ENCODE measurements around the gene TNS1.

Gene TNS1

GRCh38 chr2:217804791-217805667 lies 197.8 kb downstream of the TNS1 start:
- DNase-seq: no peak

GRCh38 chr2:217804338-217804737 lies 198.5 kb downstream of the TNS1 start:
- DNase-seq: no peak

- no peak for DNase-seq
Measured at GRCh38 chr2:217803653-217803960, 199.2 kb downstream of the TNS1 start.

- DNase-seq: no peak
Measured at GRCh38 chr2:217802876-217803652, 199.7 kb downstream of the TNS1 start.

GRCh38 chr2:217802266-217802665 lies 200.5 kb downstream of the TNS1 start:
- DNase-seq: no peak

GRCh38 chr2:217801711-217802110 lies 201.1 kb downstream of the TNS1 start:
- no peak for DNase-seq

GRCh38 chr2:217801115-217801531 lies 201.7 kb downstream of the TNS1 start:
- no peak for DNase-seq

- DNase-seq: no peak
Measured at GRCh38 chr2:217800433-217801114, 202.2 kb downstream of the TNS1 start.

- no peak for DNase-seq
Measured at GRCh38 chr2:217799563-217800432, 203.0 kb downstream of the TNS1 start.

- no peak for DNase-seq
Measured at GRCh38 chr2:217798743-217799562, 203.8 kb downstream of the TNS1 start.

- DNase-seq: no peak
Measured at GRCh38 chr2:217798191-217798590, 204.6 kb downstream of the TNS1 start.

- no peak for DNase-seq
Measured at GRCh38 chr2:217797661-217798069, 205.1 kb downstream of the TNS1 start.

GRCh38 chr2:217797165-217797564 lies 205.6 kb downstream of the TNS1 start:
- no peak for DNase-seq

GRCh38 chr2:217795706-217796465 lies 206.9 kb downstream of the TNS1 start:
- DNase-seq: no peak

GRCh38 chr2:217795067-217795466 lies 207.7 kb downstream of the TNS1 start:
- DNase-seq: no peak

GRCh38 chr2:217794133-217794986 lies 208.4 kb downstream of the TNS1 start:
- no peak for DNase-seq

GRCh38 chr2:217793566-217794132 lies 209.1 kb downstream of the TNS1 start:
- no peak for DNase-seq

GRCh38 chr2:217792626-217793527 lies 209.9 kb downstream of the TNS1 start:
- no peak for DNase-seq

All from activated CD4-positive, alpha-beta T cell treated with anti-CD3 and anti-CD28 coated beads for 48 hours (primary cell).